DMS79 treated with DMSO at 0.1 percent for 48 hours (cell line): Measurements from ENCODE around the gene POLR2E.
A peak's percentile ranks its signal among the peaks of the same experiment; 100 is the strongest.

Experiments
- DNase-seq: peaks from one replicate; lab custom pipeline; 2025; lab: John Stamatoyannopoulos, UW

The POLR2E gene

DNA sequence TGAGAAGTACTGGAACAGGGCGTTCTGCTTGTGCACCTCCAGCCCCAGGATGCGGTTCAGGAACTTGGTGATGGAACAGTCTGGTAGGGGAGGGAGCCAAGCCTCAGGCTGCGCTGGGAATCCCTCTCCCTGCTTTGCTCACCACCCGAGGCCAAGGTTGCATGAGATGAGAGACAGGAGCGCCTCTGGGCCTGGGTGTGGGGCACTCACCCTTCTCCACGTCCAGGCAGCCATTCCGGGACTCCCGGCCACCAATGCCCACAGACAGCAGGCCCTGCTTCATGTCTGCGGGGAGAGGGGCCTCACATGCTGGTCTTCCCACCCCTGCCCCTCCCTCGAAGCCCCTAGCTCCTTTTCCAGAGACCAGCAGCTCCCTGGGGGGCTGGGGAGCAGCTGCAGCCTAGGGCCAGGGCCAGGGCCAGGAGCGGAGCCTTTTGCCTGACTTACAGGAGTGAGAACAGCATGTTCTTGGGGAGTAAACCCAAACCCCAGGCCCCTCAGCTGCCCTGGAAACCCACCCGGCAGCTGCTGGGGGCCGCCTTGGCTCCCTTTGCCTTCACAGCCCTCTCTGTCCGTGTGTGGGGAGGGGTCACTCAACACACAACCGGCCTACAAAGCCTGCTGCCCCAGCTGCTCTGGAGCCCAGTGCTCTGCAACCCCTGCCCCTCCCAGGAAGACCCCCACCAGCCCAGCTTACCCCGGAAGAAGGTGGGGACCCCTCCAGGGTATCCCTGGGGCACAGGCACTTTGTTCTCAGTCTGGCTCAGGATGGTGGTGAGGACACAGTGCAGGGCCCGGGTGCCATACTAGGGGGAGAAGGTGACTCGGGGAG, 15.8 kb upstream of the POLR2E start:
- DNase-seq: no peak

GRCh38 chr19:1109697-1110671, 14.8 kb upstream of the POLR2E start:
- DNase-seq: no peak

- no peak for DNase-seq
Observed at GRCh38 chr19:1109032-1109551, 13.9 kb upstream of the POLR2E start.

DNA sequence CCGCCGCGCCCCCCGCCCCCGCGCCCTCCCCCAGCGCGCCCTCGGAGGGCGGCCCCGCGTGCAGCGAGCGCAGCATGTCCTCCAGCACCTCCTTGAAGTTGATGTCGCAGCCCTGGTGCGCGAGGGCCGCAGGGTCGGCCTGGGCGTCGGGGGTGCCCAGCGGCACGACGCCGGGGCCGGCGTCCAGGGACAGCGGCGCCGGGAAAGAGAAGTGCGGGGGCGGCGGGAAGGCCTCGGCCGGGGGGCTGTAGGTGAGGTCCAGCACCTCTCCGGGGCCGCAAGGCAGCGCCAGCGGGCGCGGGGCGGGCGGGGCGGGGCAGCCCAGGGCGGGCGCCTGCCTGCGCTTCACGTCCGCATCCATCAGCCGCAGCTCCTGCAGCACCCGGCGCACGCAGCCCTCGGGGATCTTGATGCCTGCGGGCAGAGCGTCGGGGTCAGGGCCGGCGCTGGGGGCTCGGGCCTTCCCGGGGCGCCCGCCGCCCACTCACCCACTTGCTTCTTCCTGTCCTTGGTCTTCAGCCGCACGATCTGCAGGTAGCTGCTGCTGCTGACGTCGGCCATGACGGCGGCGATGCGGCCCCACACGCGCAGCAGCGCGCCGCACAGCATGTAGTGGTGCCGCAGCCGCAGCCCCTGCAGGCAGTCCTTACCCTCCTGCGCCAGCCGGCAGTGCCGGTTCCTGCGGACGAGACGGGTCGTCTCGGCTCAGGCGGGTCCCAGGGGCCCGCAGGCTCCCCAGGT, 13.3 kb upstream of the POLR2E start:
- no peak for DNase-seq

- no peak for DNase-seq
Observed at GRCh38 chr19:1107661-1108261, 12.6 kb upstream of the POLR2E start.

GRCh38 chr19:1106841-1107660, 11.9 kb upstream of the POLR2E start:
- no peak for DNase-seq

DNA sequence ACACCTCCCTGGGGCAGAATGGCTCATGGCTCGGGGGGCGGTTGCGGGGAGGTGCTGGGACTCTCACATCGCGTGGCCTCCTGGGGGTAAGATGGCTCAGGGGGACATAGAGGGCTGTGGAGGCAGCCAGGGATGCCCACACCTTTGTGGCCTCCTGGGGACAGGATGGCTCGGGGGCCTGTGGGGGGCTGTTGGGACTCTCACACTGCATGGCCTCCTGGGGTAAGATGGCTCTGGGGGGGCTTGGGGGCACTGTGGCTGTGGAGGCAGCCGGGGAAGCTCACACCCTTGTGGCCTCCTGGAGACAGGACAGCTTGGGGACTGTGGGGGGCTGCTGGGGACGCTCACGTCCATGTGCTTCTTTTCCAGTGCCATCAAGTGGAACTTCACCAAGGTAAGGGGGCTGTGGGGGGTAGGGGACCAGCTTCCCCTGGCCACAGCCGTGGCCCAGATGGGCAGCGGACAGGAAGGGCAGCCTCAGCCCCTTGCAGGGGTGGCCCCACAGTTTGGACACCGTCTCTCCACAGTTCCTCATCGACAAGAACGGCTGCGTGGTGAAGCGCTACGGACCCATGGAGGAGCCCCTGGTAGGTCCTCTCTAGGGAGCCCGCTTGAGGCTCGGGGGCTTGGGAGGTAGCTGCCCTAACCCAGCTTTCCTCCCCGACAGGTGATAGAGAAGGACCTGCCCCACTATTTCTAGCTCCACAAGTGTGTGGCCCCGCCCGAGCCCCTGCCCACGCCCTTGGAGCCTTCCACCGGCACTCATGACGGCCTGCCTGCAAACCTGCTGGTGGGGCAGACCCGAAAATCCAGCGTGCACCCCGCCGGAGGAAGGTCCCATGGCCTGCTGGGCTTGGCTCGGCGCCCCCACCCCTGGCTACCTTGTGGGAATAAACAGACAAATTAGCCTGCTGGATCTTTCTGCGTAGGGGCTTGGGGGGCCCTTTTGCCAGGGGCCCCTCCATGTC, 11.0 kb upstream of the POLR2E start:
- no peak for DNase-seq

DNA sequence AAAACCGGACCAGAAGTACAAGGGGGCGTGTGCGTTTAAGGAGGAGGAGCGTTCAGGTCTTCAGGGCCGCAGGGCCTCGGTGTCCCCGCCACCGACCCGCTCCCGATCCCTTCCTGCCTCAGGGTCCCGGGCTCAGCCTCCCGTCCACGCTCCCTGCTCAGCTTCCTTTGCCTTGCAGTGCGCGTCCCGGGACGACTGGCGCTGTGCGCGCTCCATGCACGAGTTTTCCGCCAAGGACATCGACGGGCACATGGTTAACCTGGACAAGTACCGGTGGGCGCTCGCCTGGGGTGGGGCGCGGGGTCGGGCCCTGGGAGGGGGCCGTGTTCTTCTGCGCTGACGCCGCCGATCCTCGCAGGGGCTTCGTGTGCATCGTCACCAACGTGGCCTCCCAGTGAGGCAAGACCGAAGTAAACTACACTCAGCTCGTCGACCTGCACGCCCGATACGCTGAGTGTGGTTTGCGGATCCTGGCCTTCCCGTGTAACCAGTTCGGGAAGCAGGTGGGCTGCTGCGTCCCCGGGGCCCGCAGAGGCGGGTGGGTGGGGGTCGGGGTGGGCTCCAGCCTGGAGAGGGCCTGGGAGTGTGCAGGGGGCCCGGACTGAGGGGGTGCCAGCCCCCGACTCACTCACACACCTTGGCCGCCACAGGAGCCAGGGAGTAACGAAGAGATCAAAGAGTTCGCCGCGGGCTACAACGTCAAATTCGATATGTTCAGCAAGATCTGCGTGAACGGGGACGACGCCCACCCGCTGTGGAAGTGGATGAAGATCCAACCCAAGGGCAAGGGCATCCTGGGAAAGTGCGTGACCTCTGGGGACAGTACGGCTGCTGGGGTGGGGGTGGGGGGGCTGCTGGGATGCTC, 10.1 kb upstream of the POLR2E start:
- DNase-seq: peak; percentile 31

DNA sequence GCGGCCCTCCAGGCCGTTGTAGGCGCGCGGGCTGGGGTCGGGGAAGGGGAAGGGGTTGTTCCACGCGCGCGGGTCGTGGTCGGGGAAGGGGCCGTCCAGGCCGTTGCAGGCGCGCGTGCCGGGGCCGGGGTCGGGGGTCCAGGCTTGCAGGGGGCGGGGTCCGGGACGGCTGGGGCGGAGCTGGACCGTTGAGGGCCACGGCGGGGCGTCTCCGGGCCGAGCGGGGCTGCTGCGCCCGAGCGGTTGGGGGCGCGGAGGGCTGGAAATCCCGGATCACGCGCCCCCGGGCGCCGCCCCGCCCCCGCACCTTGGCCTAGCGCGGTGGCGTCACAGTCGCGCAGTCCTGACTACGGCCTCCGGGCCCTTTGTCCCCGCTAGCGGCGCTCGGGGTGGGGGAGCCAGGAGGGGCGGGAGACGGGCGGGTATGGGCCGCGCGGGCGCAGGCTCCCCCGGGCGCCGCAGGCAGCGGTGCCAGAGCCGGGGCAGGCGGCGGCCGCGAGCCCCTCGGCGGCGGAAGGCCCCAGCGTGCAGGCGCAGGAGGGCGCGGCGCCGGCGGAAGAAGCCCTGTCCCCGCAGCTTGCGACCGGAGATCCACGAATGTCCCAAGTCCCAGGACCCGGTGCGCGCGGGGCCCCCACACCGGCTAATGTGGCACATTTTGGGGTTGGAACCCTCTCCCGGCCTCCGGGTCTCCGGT, 9.3 kb upstream of the POLR2E start:
- DNase-seq: peak; percentile 50

DNA sequence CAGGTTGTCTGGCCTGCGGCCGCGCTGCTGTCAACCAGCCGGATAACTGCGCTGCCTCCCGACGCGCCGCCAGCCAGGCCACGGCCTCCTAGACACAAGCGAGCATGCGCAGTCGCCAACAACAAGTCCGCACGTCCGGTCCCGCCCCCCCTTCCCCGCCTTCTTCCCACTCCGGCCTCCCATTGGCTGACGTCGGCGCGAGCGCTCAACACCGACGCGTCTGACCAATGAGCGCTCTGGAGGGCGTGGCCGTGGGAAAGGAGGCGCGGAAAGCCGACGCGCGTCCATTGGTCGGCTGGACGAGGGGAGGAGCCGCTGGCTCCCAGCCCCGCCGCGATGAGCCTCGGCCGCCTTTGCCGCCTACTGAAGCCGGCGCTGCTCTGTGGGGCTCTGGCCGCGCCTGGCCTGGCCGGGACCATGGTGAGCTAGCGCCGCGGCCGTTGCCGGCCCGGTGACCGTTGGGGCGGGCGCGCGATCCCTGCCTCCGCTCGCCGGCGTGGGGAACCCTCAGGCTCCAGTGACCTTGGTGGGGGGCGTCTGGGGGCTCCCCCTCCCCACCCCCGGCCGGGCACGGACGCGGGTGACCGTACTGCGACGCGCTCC, 8.6 kb upstream of the POLR2E start, which contains the start of gene GPX4:
Gene GPX4, plus strand, starts transcription at position 287 of the 603 bp plus-strand sequence. Its CDS starts 50 bp downstream, at position 337.
- DNase-seq: peak; percentile 96

DNA sequence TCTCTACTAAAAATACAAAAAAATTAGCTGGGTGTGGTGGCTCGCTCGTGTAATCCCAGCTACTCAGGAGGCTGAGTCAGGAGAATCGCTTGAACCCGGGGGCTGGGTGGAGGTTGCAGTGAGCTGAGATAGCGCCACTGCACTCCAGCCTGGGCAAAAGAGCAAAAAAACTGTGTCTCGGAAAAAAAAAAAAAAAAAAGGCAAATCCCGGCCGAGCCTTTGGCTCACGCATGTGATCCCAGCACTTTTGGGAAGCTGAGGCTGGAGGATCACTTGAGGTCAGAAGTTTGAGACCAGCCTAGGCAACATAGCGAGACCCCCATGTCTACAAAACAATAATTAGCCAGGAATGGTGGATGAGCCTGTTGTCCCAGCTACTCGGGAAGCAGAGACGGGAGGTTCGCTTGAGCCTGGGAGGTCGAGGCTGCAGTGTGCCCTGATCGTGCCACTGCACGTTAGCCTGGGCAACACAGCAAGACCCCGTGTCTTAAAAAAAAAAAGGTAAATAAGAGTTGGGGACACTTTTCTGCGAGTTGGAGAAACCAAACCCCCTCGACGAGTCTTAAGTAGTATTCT, 8.0 kb upstream of the POLR2E start:
- DNase-seq: no peak

GRCh38 chr19:1102407-1103131, 7.4 kb upstream of the POLR2E start:
- no peak for DNase-seq

DNA sequence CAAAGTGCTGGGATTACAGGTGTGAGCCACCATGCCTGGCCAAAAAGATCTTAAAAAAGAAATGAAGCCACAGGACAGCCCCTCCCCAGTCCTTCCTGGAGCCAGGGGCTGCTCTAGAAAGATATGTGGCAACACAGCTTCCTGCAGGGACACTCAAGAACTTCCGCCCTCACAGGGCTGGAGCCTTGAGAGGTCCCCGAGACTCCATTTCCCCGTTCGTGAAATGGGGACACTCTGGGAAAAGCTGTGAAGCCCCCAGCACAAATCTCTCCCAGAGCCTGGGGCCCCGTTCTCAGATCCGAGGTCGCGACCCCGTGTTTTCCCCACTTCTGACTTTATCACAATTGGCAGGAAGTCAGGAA, 6.1 kb upstream of the POLR2E start:
- DNase-seq: no peak

DNA sequence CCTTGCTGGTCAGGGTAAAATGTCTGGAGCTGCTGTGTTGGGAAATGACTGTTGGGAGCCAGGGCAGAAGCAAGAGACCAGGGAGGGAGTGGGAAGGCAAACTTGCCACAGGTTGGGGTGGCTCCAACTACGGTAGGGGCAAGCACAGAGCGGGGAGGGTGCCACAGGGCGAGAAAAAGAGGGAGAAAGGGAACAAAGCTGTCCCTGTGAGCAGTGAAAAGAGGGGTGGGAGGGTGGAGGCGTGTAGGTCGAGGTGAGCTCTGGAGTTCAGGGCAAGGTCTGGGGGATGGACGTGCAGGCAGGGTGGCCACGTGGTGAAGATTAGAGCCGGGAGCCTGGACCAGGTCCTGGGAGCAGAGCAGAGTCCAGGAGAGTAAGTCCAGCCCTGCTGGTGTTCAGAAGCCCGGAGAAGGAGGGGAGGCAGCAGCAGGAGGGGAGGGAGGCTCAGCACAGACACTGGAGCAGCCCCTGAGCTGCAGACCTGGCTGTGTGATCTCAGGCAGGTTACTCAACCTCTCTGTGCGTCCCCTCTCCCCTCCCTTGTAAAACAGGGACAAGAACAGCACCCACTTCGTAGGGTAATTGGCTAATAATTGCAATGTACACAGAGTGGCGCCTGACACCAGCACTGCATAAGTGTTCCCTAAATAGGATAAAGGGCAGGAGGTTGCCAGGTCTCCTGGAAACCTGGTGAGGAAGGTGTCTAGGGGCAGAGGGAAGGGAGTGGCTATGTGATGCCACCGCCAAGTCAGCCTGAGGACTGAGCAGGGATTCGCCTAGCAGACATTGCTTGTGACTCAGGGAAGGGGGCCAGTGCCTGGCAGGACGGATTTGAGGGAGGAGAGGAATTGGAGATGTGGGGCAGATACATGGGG, 3.2 kb upstream of the POLR2E start:
- no peak for DNase-seq

DNA sequence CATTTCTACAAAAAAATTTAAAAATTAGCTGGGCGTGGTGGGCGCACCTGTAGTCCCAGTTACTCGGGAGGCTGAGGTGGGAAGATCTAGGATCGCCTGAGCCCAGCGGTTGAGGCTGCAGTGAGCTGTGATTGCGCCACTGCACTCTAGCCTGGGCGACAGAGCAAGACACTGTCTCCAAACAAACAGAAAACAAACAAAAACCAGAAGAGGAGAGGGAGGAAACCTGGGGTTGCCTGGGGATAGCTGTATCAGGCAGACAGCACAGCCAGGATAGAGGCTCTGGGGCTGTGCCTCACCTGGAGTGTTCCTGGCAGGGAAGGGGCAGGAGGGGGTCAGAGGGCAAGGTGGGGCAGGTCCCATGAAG, 2.6 kb upstream of the POLR2E start:
- no peak for DNase-seq

- no peak for DNase-seq
Observed at GRCh38 chr19:1094655-1094977, 559 bp downstream of the POLR2E start.
